Activated T-helper 2 cell treated with anti-CD3 and anti-CD28 coated beads, Interferon-gamma antibody, Interleukin-2, Interleukin-4, amounts not matched to agents 10 μg/mL and 5 μg/mL and 100 μg/mL, durations not matched to agents 14 hours and 24 hours and 36 hours (primary cell): ENCODE results near the gene ZNF790. TPM values are rescaled to one million over a fixed set of nuclear protein-coding genes. Genes with fewer than 3 reads are reported as not detected.
"Not testable (repeated sequence)": the region's sequence is repeated elsewhere in the genome, so short reads cannot be mapped to it uniquely, and the experiment has no call there.

Experiments used
- DNase-seq: peaks from one replicate; pipeline ENCODE4 v3.0.0; 2021; ENCODE audit warnings: low spot score
- H3K27ac Mint-ChIP-seq: one replicate; pipeline ENCODE4 v1.8.0; 2021; ENCODE audit warnings: mixed read lengths
- H3K27me3 Mint-ChIP-seq: one replicate; pipeline ENCODE4 v1.8.0; 2021; ENCODE audit warnings: low read depth, mixed read lengths
- H3K36me3 Mint-ChIP-seq: one replicate; pipeline ENCODE4 v1.8.0; 2021; ENCODE audit warnings: low read depth, mixed read lengths
- H3K4me1 Mint-ChIP-seq: one replicate; pipeline ENCODE4 v1.8.0; 2021; ENCODE audit warnings: low read depth, mixed read lengths
- H3K4me3 Mint-ChIP-seq: one replicate; pipeline ENCODE4 v1.8.0; 2021; ENCODE audit warnings: low read depth, mild to moderate bottlenecking, moderate library complexity, mixed read lengths
- H3K9me3 Mint-ChIP-seq: one replicate; pipeline ENCODE4 v1.8.0; 2021; ENCODE audit warnings: mixed read lengths
- intact Hi-C: fragments of 100-400 bp; cut with micrococcal nuclease; formaldehyde crosslinking; loops from one replicate; pipeline ENCODE4 v1.15.1; 2023
- total RNA-seq: library from RNA; stranded (reverse); gene quantifications from 2 replicates; pipeline ENCODE4 v1.2.3, GENCODE V29; 2022

Gene ZNF790
- total RNA-seq, 1 donor from 2014 or later: 4.6 TPM

DNA sequence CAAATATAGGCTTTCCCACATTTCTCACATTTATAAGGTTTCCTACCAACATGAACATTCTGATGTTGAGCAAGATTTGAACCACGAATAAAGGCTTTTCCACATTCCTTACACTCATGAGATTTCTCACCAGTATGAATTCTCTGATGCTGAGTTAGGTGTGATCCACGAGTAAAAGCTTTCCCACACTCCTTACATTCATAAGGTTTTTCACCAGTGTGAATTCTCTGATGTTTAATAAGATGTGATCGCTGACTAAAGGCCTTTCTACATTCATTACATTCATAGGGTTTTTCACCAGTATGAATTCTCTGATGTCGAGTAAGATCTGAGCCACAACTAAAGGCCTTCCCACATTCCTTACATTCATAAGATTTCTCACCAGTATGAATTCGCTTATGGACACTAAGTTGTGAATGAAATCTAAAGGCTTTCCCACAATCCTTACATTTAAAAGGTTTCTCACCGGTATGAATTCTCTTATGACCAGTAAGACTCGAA is 19.0 kb downstream of the ZNF790 start:
- peaks cover 59% of the 10 kb centered on the region for H3K36me3 Mint-ChIP-seq
- DNase-seq: no peak
- intact Hi-C loops: no loop called here
- no peak overlapping the region for H3K27ac Mint-ChIP-seq
- no peaks in the 10 kb centered on the region for H3K27me3 Mint-ChIP-seq
- H3K4me1 Mint-ChIP-seq: no peaks in the 10 kb centered on the region
- no peak overlapping the region for H3K4me3 Mint-ChIP-seq
- H3K9me3 Mint-ChIP-seq: peaks cover 63% of the 10 kb centered on the region

DNA sequence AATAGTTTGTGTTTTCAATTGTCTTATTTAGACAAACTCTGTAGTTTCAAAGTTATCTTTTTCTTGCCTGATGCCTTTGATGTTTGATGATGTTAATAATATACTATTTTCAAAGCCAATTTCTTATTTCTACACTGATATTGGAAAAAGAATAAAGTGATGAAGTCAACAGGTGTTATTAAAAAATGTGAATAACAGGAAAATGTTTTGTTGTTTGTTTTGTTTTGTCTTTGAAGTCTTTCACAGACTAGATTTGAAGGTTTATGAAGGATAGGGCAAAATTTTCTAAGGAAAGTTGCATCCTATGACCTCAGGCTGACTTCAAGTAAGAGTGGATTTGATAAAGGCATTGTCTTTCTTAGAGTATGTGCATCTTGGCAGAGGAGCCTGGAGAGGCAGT is 31.2 kb downstream of the ZNF790 start:
- Mint-ChIP-seq H3K27me3 (no peaks in the 10 kb centered on the region), H3K9me3 (peaks cover 60% of the 10 kb centered on the region), H3K4me1 (no peaks in the 10 kb centered on the region), H3K36me3 (peaks cover 23% of the 10 kb centered on the region), H3K27ac (no peak overlapping the region), H3K4me3 (no peak overlapping the region)
- DNase-seq: no peak
- intact Hi-C loops: no loop called here

DNA sequence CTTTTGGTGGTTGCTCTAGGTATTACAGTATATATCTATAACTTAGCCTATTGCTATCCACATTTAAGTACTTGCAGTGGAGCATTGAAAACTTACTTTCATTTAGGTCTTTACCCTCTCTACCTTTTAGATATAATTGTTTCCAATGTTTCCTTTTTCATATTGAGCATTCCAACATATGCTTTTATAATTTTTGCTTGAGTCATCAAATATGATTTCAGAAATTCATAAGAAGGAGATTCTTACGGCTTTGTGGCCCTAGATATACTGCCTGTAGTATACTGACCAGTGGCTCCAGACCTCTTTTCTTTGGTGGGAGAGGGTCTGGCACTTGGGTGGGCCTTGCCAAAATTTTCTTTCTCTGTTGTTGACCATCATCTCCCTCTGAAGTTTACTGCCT is 32.8 kb downstream of the ZNF790 start:
- intact Hi-C loops: no loop called here
- H3K27ac Mint-ChIP-seq: no peak overlapping the region
- no peaks in the 10 kb centered on the region for H3K27me3 Mint-ChIP-seq
- peaks cover 49% of the 10 kb centered on the region for H3K9me3 Mint-ChIP-seq
- no peak overlapping the region for H3K4me3 Mint-ChIP-seq
- H3K4me1 Mint-ChIP-seq: no peaks in the 10 kb centered on the region
- H3K36me3 Mint-ChIP-seq: peaks cover 18% of the 10 kb centered on the region
- DNase-seq: no peak

DNA sequence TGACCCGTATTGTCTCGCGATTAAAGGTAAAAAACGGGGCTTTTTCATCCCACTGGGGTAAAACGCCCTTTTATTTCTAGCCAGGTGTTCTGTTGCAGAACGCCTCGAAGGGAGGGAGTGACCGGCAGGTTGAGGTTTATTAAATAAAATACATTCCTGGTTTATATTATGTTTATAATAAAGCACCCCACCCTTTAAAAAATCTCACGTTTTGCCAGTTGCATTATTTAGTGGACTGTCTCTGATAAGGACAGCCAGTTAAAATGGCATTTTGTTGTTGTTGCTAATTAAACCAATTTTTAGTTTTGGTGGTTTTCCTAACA is 40.4 kb downstream of the ZNF790 start:
- no peak for DNase-seq
- Mint-ChIP-seq H3K27me3 (no peaks in the 10 kb centered on the region), H3K27ac (peak overlapping the region; percentile 16), H3K4me3 (peak overlapping the region; percentile 79), H3K4me1 (peaks cover 3% of the 10 kb centered on the region), H3K9me3 (peaks cover 54% of the 10 kb centered on the region), H3K36me3 (peaks cover 17% of the 10 kb centered on the region)
- intact Hi-C loops: loop anchor here (1.0 kb wide), 2 partner anchors 41 to 53 kb away; partner anchors contain the start of genes ZNF345 and ZNF790

DNA sequence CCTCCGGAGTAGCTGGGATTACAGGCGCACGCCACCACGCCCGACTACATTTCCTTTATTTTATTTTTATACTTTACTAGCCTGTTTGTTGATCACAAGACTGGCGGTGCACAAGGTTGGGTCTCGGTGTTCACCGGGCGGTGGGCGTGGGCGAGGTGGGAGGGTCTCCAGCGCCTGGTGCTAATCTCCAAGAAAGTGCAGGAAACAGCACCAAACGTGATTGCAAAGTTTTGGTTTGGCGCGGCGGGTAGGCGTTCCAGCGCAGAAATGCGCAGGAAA is 41.5 kb downstream of the ZNF790 start:
- Mint-ChIP-seq H3K27me3 (no peaks in the 10 kb centered on the region), H3K4me3 (peak overlapping the region; percentile 79), H3K36me3 (peaks cover 20% of the 10 kb centered on the region), H3K4me1 (peaks cover 3% of the 10 kb centered on the region), H3K9me3 (peaks cover 61% of the 10 kb centered on the region), H3K27ac (peak overlapping the region; percentile 70)
- no peak for DNase-seq
- intact Hi-C loops: no loop called here

DNA sequence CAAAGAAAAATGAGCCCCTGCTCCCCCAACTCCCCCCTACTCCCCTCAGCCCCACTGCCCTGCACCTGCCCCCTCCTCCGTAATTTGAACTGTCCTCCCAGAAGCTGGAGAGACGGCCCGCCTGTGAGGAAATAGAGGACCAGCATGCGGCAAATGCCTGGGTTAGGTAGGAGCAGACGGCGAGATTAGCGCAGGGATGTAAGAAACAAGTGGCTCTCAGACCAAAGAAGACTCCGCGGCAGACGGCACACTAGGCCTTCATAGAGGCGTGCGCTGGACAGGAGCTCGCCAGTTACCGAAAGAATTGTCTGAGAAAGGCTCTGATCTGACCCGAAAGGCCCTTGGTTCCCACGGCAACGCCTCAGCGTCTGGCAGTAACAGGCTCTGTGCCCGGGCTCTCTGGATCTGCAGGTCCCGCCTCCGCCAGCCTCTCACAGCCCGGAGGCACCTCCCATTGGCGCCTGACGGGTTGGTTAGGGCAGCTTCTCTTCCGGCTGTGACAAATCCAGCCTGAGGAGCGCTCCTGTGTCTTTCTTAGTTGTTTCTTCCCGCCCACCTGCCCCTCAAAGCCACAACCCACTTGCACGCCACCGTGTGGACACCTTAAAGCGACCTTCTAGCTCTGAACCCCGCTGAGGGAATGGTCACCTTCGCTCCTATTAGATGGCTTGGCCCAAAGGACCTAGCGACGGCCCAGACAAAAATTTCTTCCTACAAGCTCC is 46.6 kb downstream of the ZNF790 start:
- peaks cover 62% of the 10 kb centered on the region for H3K9me3 Mint-ChIP-seq
- H3K36me3 Mint-ChIP-seq, intact Hi-C loops, DNase-seq, H3K27me3 Mint-ChIP-seq, H3K4me1 Mint-ChIP-seq, H3K27ac Mint-ChIP-seq, H3K4me3 Mint-ChIP-seq: not testable (repeated sequence)

DNA sequence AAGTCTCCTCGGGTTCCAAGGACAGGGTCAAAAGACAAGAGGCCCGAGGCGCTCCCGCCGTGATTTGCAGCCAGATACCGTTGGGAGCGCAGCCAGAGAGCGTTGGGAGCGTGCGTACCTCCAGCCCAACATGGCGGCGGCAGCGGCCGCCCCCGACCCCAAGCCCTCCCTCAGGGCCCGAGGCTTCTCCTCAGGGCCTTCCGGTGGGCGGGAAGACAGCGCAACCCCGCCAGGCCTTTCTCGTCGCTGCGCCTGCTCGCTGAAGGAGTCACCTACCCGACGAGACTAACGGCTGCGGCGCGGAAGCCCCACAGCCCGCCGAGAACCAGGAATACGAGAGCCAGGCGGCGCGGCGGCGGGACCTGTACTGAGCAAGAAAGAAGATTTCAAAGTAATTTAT is 62.4 kb downstream of the ZNF790 start:
- H3K36me3 Mint-ChIP-seq: peaks cover 25% of the 10 kb centered on the region
- intact Hi-C loops: loop anchor here (10.0 kb wide), 1 partner anchor 439 kb away; the partner anchor contains the start of genes ZNF383 and ZNF585B

DNA sequence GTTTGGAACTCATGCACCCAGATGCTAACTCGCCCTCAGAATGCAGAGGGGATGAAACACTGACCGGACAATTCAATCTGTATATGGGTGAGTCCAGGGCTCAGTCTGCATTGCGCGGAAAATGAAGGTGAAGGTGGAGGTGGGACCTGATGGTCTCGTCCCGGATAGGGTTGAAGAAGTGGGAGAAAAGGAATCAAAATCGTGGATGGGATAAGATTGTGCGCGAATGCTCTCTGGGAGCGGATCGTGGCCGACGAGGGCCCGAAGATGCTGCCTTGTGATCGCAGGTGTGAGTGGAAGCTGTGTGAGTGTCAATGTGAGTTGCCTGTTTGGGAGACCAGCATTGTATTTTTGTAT is 65.0 kb downstream of the ZNF790 start:
- H3K9me3 Mint-ChIP-seq: peaks cover 45% of the 10 kb centered on the region
- DNase-seq: no peak
- peak overlapping the region; percentile 90 for H3K27ac Mint-ChIP-seq
- peaks cover 20% of the 10 kb centered on the region for H3K4me1 Mint-ChIP-seq
- peak overlapping the region; percentile 95 for H3K4me3 Mint-ChIP-seq
- intact Hi-C loops: loop anchor here (1.0 to 10.0 kb wide), 6 partner anchors 64 to 599 kb away; partner anchors contain the start of genes ZNF260, ZNF383, ZNF527 and ZNF566
- no peaks in the 10 kb centered on the region for H3K27me3 Mint-ChIP-seq
- peaks cover 39% of the 10 kb centered on the region for H3K36me3 Mint-ChIP-seq

More for the DNA sequence above, 62.4 kb downstream of the ZNF790 start:
- no peak for DNase-seq
- Mint-ChIP-seq H3K4me1 (peaks cover 19% of the 10 kb centered on the region), H3K4me3 (no peak overlapping the region), H3K27ac (no peak overlapping the region), H3K9me3 (peaks cover 49% of the 10 kb centered on the region), H3K27me3 (no peaks in the 10 kb centered on the region)

DNA sequence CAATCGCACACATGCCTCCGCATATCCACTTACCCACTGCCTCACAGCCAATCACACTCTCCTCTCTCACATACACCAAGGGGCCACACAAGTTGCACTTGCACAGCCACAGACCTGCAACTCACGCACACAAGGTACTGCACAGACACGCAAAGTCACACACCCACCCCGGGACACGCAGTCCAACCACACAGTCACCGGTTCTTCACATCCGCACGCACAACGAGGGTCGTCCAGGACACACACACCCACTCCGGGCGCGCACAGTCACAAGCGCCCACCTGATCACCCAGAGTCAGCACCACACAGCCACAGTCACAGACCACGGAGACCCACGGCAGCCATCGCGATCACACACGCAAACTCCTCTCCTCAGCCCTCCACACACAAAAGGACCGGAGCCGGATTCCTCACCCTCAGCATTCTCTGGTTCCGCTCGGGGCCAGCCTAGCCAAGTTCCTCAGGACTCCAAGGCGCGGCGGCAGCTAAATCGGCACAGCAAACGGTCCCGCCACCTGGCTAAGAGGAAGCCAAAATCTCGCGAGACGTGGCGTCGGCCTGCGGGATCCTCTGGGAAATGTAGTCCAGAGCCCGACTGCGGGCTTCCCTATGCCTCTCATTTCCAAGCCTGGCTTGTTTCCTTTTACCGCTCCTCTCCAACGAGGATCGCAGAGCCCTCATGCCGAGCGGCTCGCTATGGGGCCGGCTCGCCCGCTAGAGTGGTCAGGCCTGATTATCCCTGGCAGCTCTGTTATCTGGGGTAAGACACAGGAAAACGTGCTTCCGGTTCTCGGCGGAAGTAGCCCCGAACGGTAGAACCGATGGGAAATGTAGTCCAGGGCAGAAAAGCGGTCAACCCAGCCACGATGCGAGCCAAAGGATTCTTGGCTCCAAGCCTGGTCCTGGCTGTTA is 65.6 kb downstream of the ZNF790 start, which contains the start of gene ZNF850:
Gene ZNF850, minus strand, starts transcription at position 497 of the 912 bp plus-strand sequence. CDS start 10,201 bp downstream, outside the sequence.
- intact Hi-C loops: loop anchor here (1.0 to 10.0 kb wide), 10 partner anchors 65 to 600 kb away; partner anchors contain the start of genes ZFP14, ZNF260, ZNF345 and ZNF383
- peaks cover 20% of the 10 kb centered on the region for H3K4me1 Mint-ChIP-seq
- peak within 1 kb of the TSS; percentile 95 for H3K4me3 Mint-ChIP-seq
- H3K27me3 Mint-ChIP-seq: no peaks in the 10 kb centered on the region
- peak; percentile 91 for DNase-seq
- H3K36me3 Mint-ChIP-seq: peaks cover 41% of the 10 kb centered on the region
- H3K27ac Mint-ChIP-seq: peak within 1 kb of the TSS; percentile 90
- peaks cover 40% of the 10 kb centered on the region for H3K9me3 Mint-ChIP-seq

DNA sequence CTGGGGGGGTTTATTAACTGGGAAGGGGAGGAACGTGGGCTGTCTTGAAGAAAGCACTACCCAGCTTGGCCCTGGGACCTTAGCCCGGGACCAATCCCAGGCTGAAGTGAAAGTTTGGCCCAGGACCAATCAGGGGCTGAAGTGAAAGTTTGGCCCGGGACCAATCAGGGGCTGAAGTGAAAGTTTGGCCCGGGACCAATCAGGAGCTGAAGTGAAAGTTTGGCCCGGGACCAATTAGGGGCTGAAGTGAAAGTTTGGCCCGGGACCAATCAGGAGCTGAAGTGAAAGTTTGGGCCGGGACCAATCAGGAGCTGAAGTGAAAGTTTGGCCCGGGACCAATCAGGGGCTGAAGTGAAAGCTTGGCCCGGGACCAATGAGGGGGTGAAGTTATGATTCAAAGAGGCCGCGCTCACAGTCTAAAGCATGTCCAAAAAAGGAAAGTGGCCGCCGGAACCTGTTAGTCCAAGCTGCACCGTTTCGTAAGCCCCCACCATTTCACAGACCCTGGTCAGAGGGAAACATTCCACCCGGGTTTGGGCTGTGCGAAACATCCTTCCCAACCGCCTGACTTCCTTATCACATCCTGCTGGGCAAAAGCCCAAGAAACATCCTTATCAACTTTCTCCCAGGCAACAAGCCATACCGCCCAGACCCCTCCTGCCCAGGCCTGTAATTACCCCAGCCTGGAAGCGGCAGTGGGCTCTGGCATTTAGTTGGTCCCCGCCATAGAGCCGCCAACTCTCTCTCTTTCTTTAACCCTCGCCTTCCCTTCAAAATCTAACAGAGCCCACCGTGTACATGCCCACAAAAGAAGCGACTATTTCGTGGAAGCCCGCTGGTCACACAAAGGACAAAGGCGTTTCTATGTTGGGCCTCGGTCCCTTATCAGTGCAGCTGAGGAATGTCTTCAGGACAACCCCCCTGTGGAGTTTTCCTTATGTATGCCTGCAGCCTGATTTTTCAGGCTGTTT is 66.6 kb downstream of the ZNF790 start:
- DNase-seq: peak; percentile 34
- peaks cover 40% of the 10 kb centered on the region for H3K9me3 Mint-ChIP-seq
- no peaks in the 10 kb centered on the region for H3K27me3 Mint-ChIP-seq
- peak overlapping the region; percentile 90 for H3K27ac Mint-ChIP-seq
- intact Hi-C loops: loop anchor here (1.0 to 10.0 kb wide), 8 partner anchors 66 to 601 kb away; partner anchors contain the start of genes ZFP14, ZNF345, ZNF383 and ZNF527
- H3K36me3 Mint-ChIP-seq: peaks cover 49% of the 10 kb centered on the region
- peak overlapping the region; percentile 95 for H3K4me3 Mint-ChIP-seq
- peaks cover 20% of the 10 kb centered on the region for H3K4me1 Mint-ChIP-seq
